Ishikawa (cell line): ENCODE data around the gene KCNT1.

Experiments
- CEBPB ChIP-seq: IDR thresholded peaks from 2 replicates; pipeline ENCODE4 v1.6.1; 2012
- CREB1 ChIP-seq: IDR thresholded peaks from 2 replicates; pipeline ENCODE4 v1.6.1; 2012; ENCODE audit warnings: low read depth
- EGR1 ChIP-seq: IDR thresholded peaks from 2 replicates; pipeline ENCODE4 v1.6.1; 2012
- EP300 ChIP-seq: IDR thresholded peaks from 2 replicates; pipeline ENCODE4 v1.6.1; 2012; ENCODE audit warnings: borderline replicate concordance
- FOXM1 ChIP-seq: IDR thresholded peaks from 2 replicates; pipeline ENCODE4 v1.6.1; 2012; ENCODE audit warnings: low read depth, borderline replicate concordance
- NFIC ChIP-seq: IDR thresholded peaks from 2 replicates; pipeline ENCODE4 v1.6.1; 2012
- RAD21 ChIP-seq: IDR thresholded peaks from 2 replicates; pipeline ENCODE4 v1.6.1; 2012; ENCODE audit warnings: low read depth
- TAF1 ChIP-seq: IDR thresholded peaks from 2 replicates; pipeline ENCODE4 v1.6.1; 2012; ENCODE audit warnings: low read depth, mild to moderate bottlenecking
- TCF12 ChIP-seq: IDR thresholded peaks from 2 replicates; pipeline ENCODE4 v1.6.1; 2012; ENCODE audit warnings: low read depth
- TEAD4 ChIP-seq: IDR thresholded peaks from 2 replicates; pipeline ENCODE4 v1.6.1; 2012
- YY1 ChIP-seq: IDR thresholded peaks from 2 replicates; pipeline ENCODE4 v1.6.1; 2012; ENCODE audit warnings: low read depth
- ZBTB7A ChIP-seq: IDR thresholded peaks from 2 replicates; pipeline ENCODE4 v1.6.1; 2012; ENCODE audit warnings: low read depth
- TF ChIP-seq, protein P1 (sequence below): IDR thresholded peaks from 2 replicates; pipeline ENCODE4 v1.6.1; 2012; ENCODE audit warnings: low read depth, mild to moderate bottlenecking
- TF ChIP-seq, protein P2 (sequence below): IDR thresholded peaks from 2 replicates; pipeline ENCODE4 v1.6.1; 2012
- TF ChIP-seq, protein P3 (sequence below): IDR thresholded peaks from 2 replicates; pipeline ENCODE4 v1.6.1; 2012

The KCNT1 gene

DNA sequence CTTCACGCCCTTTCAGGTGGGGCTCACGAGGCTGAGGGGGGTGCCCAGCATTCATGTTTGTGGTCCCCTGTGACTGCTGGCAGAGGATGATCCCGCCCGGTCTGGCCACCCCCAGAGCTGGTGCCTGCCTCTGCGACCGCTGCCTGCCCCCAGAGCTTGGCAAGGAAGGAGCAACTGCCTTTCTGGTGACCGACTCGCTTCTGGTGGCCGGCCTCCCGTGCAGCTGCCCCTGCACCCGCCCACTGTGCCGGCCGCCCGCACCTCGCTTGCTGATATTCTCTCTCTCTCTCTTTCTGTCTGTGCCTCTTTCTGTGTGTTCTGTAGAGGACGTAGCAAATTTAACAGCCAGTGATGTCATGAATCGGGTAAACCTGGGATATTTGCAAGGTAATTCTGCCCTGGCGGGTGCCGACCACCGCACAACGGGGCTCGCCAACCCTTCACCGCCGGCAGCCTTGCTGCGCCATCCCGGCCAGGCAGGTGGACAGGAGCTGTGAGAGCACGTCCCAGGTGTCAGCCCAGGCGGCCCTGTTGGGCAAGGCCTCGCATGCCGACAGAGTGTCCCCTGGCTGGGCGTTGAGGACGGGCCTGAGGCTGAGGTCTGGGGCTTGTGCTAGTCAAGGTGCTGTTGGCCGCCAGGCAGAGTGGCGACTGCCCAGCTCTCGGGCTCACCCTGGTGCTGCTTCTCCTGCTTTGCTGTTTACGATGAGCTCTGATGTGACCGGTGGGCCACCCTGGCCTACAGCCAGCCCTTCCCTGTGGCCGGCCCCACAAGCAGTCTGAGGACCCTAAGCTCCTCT is 86.0 kb downstream of the KCNT1 start:
- TF ChIP-seq TEAD4 (no peak), EGR1 (no peak), CREB1 (no peak), TAF1 (no peak)
- TF ChIP-seq, protein P1, sequence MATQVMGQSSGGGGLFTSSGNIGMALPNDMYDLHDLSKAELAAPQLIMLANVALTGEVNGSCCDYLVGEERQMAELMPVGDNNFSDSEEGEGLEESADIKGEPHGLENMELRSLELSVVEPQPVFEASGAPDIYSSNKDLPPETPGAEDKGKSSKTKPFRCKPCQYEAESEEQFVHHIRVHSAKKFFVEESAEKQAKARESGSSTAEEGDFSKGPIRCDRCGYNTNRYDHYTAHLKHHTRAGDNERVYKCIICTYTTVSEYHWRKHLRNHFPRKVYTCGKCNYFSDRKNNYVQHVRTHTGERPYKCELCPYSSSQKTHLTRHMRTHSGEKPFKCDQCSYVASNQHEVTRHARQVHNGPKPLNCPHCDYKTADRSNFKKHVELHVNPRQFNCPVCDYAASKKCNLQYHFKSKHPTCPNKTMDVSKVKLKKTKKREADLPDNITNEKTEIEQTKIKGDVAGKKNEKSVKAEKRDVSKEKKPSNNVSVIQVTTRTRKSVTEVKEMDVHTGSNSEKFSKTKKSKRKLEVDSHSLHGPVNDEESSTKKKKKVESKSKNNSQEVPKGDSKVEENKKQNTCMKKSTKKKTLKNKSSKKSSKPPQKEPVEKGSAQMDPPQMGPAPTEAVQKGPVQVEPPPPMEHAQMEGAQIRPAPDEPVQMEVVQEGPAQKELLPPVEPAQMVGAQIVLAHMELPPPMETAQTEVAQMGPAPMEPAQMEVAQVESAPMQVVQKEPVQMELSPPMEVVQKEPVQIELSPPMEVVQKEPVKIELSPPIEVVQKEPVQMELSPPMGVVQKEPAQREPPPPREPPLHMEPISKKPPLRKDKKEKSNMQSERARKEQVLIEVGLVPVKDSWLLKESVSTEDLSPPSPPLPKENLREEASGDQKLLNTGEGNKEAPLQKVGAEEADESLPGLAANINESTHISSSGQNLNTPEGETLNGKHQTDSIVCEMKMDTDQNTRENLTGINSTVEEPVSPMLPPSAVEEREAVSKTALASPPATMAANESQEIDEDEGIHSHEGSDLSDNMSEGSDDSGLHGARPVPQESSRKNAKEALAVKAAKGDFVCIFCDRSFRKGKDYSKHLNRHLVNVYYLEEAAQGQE = no peak

DNA sequence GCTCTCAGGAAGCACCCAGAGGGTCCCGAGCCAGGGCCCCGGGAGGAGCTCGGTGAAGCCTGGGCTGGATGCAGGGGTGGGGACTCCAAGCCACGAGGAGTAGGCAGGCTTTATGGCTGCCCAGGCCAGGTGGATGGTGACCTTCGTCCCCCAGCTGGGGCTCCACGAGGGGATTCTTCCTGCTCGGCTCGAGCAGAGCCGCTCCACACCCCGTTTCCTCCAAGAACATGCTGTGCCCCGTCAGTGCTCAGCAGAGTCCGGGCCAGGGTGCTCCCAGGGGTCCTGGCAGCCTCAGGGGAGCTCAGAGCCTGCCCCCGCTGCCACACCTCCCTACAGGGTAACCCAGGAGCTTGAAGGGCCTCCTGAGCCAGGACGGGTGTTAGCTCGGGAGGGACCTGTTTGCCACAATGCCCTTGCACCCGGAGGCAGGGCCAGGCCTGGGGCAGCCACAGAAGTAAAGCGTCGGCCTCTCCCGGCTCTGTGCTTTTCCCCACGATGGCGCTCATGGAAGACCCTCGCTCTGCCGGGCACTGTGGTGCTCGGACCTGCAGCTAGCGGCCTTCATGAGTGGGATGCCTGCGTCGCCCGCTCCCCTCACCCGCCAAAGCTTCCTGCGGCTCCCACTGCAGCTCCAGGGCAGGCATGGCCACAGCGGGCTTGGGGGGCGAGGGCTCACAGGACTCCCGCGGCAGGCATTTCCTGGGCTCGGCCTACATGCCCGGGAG is 86.8 kb downstream of the KCNT1 start:
- TF ChIP-seq TEAD4 (no peak), EGR1 (no peak), FOXM1 (no peak), ZBTB7A (no peak), NFIC (no peak), EP300 (no peak), TAF1 (no peak), YY1 (no peak), CEBPB (no peak)
- TF ChIP-seq, protein P1 = no peak
- TF ChIP-seq, protein P2, sequence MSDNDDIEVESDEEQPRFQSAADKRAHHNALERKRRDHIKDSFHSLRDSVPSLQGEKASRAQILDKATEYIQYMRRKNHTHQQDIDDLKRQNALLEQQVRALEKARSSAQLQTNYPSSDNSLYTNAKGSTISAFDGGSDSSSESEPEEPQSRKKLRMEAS = no peak

DNA sequence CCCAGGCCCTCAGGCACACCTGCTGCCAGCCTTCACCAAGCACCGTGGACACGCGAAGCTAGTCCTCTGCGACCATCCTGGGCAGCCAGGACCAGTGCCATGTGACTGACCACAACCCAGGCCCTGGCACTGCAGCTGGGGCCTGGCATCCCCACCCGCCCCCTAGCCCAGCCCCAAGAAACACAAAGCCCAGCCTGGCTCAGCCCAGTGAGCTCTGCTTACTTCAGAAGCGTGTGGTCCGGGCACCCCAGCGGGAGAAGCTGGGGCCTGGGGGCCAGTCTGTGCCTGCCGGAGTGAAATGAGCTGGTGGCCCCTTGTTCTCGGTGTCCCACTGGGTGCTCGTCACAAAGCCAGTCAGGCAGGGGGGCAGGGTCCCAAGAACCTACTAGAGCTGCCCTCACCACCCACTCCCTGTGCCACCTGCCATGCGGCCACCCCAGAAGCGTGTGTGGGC is 87.9 kb downstream of the KCNT1 start:
- TF ChIP-seq TAF1 (no peak), ZBTB7A (no peak), EGR1 (no peak), CEBPB (no peak), RAD21 (no peak)
- TF ChIP-seq, protein P3, sequence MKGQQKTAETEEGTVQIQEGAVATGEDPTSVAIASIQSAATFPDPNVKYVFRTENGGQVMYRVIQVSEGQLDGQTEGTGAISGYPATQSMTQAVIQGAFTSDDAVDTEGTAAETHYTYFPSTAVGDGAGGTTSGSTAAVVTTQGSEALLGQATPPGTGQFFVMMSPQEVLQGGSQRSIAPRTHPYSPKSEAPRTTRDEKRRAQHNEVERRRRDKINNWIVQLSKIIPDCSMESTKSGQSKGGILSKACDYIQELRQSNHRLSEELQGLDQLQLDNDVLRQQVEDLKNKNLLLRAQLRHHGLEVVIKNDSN = no peak
- TF ChIP-seq, protein P1 = no peak

DNA sequence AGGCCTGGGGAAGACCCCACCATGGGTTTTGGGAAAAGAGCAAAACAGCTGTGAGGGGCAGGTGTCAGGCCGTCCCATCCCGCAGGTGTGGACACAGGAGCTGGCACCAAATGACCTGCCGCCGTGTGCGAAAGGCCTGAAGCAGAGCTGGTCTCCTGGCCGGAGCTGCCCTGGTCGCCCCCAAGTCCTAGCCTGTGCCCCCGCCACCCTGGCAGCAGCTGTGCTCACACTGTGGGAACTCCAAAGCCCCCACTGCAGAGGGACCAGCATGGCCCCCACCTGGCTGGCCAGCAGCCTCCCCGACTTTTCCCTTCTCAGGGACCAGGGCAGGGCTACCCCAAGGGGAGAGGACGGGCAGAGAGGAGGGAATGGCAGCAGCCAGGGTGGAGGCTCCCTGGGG is 88.4 kb downstream of the KCNT1 start:
- TF ChIP-seq, protein P1 = no peak
- TF ChIP-seq EGR1 = no peak
- TF ChIP-seq, protein P2 = no peak
- no peak for TF ChIP-seq CREB1
- no peak for TF ChIP-seq ZBTB7A
- TF ChIP-seq EP300 = no peak
- TF ChIP-seq CEBPB = no peak
- TF ChIP-seq NFIC = no peak
- TF ChIP-seq TAF1 = no peak
- TF ChIP-seq TEAD4 = no peak
- TF ChIP-seq, protein P3 = no peak
- no peak for TF ChIP-seq YY1
- TF ChIP-seq RAD21 = no peak
- TF ChIP-seq TCF12 = no peak
- TF ChIP-seq FOXM1 = no peak
